PC-3 (cell line): ENCODE results near the gene ARHGAP26. TPM values are rescaled to one million over a fixed set of nuclear protein-coding genes. Genes with fewer than 3 reads are reported as not detected.

ENCODE experiments used
- ATAC-seq: fragments of 200-7000 bp; cut with Tn5 transposase; 2 replicates; pipeline ENCODE4 v1.9.1; 2020; ENCODE audit warnings: mild to moderate bottlenecking, moderate library complexity
- BruUV-seq: library from RNA; stranded (reverse); fragments of 400-500 nt; replicated peaks from 2 replicates; lab custom pipeline; 2021; lab: Mats Ljungman, UMichigan
- CTCF ChIA-PET: fragments of 300-600 bp; sonication (Branson Sonifier 250); formaldehyde crosslinking; loops from one replicate; lab custom pipeline; 2022; ENCODE audit warnings: antibody characterized with exemption; lab: Charles Lee
- POLR2A ChIA-PET: fragments of 300-600 bp; sonication (Branson Sonifier 250); formaldehyde crosslinking; loops from one replicate; lab custom pipeline; 2022; ENCODE audit warnings: antibody characterized with exemption; ENCODE audit not compliant: unreplicated experiment; lab: Charles Lee
- DNase-seq: peaks from one replicate; pipeline ENCODE4 v3.0.0-alpha.2; 2015
- H2AFZ ChIP-seq: fragments of 300-600 bp; sonication (generic); 2 replicates; pipeline ENCODE4 v1.6.0; 2016; ENCODE audit warnings: antibody characterized with exemption, low read length
- H3F3A ChIP-seq: fragments of 300-600 bp; sonication (generic); one replicate; pipeline ENCODE4 v1.6.0; 2017; ENCODE audit warnings: antibody characterized with exemption, low read length, control low read depth, mild to moderate bottlenecking; ENCODE audit not compliant: unreplicated experiment
- H3K27ac ChIP-seq: fragments of 300-600 bp; sonication (generic); 2 replicates; pipeline ENCODE4 v1.5.1; 2016; ENCODE audit warnings: mild to moderate bottlenecking, low read length
- H3K27me3 ChIP-seq: fragments of 300-600 bp; sonication (generic); 2 replicates; pipeline ENCODE4 v1.6.1; 2016; ENCODE audit warnings: low read length, mixed read lengths
- H3K36me3 ChIP-seq: fragments of 300-600 bp; sonication (generic); 2 replicates; pipeline ENCODE4 v1.6.1; 2016; ENCODE audit warnings: low read depth, mixed run types, low read length, mixed read lengths
- H3K4me1 ChIP-seq: fragments of 300-600 bp; sonication (generic); 2 replicates; pipeline ENCODE4 v1.5.1; 2016; ENCODE audit warnings: low read length; ENCODE audit not compliant: insufficient read depth
- H3K4me2 ChIP-seq: fragments of 300-600 bp; sonication (generic); 2 replicates; pipeline ENCODE4 v1.6.0; 2016; ENCODE audit warnings: low read length
- H3K4me3 ChIP-seq: fragments of 300-600 bp; sonication (generic); 2 replicates; pipeline ENCODE4 v1.5.1; 2016; ENCODE audit warnings: mild to moderate bottlenecking, low read length, mixed read lengths
- H3K79me2 ChIP-seq: fragments of 300-600 bp; sonication (generic); 2 replicates; pipeline ENCODE4 v1.6.1; 2017; ENCODE audit warnings: low read length, mixed read lengths
- H3K9ac ChIP-seq: fragments of 300-600 bp; sonication (generic); 2 replicates; pipeline ENCODE4 v1.6.0; 2016; ENCODE audit warnings: mild to moderate bottlenecking, low read length
- H3K9me2 ChIP-seq: fragments of 300-600 bp; sonication (generic); replicated peaks from 2 replicates; pipeline ENCODE4 v1.6.1; 2016; ENCODE audit warnings: mixed run types, low read length, mixed read lengths
- H3K9me3 ChIP-seq: fragments of 300-600 bp; sonication (generic); 2 replicates; pipeline ENCODE4 v1.6.1; 2016; ENCODE audit warnings: low read length, mixed read lengths
- H4K20me1 ChIP-seq: fragments of 300-600 bp; sonication (generic); 2 replicates; pipeline ENCODE4 v1.6.1; 2016; ENCODE audit warnings: low read length, mixed read lengths
- CTCF ChIP-seq: fragments of 300-600 bp; sonication (generic); conservative IDR thresholded peaks from 2 replicates; pipeline ENCODE4 v1.5.1; 2017; ENCODE audit warnings: antibody characterized with exemption, low read depth, mild to moderate bottlenecking, low read length
- EZH2 ChIP-seq: fragments of 300-600 bp; sonication (generic); IDR thresholded peaks from one replicate; pipeline ENCODE4 v1.6.1; 2017; ENCODE audit warnings: antibody characterized with exemption, mild to moderate bottlenecking, low read length; ENCODE audit not compliant: unreplicated experiment
- EZH2phosphoT487 ChIP-seq: fragments of 300-600 bp; sonication (generic); IDR thresholded peaks from 2 replicates; pipeline ENCODE4 v1.6.1; 2018; ENCODE audit warnings: mild to moderate bottlenecking, antibody characterized with exemption, low read length, borderline replicate concordance
- intact Hi-C: fragments of 100-400 bp; cut with micrococcal nuclease; formaldehyde crosslinking; loops from 2 replicates; pipeline ENCODE4 v1.9.0; 2023
- total RNA-seq: library from RNA; depleted of rRNA; stranded (reverse); fragments of >200 nt; gene quantifications from 2 replicates; pipeline ENCODE4 v1.2.3, GENCODE V29; 2014

Gene ARHGAP26
- total RNA-seq, 1 experiment from 2014 or later: 11.7 TPM

- no peaks in the 10 kb centered on the region for H3K27me3 ChIP-seq
- no peak overlapping the region for H3K27ac ChIP-seq
- H4K20me1 ChIP-seq: no peaks in the 10 kb centered on the region
- no peaks in the 10 kb centered on the region for H3K9me2 ChIP-seq
- no peak overlapping the region for H2AFZ ChIP-seq
- CTCF ChIA-PET: no interaction called here
- no peaks in the 10 kb centered on the region for H3K79me2 ChIP-seq
- intact Hi-C loops: no loop called here
- DNase-seq (no peak), ATAC-seq (no peak)
- no peaks in the 10 kb centered on the region for H3K9me3 ChIP-seq
- peaks cover 5% of the 10 kb centered on the region for H3K4me1 ChIP-seq
- no peaks in the 10 kb centered on the region for H3F3A ChIP-seq
- H3K4me2 ChIP-seq: no peak overlapping the region
- H3K9ac ChIP-seq: no peak overlapping the region
- no peaks in the 10 kb centered on the region for H3K36me3 ChIP-seq
- BruUV-seq: no TSS peak
- POLR2A ChIA-PET: no interaction called here
- H3K4me3 ChIP-seq: no peak overlapping the region
- TF ChIP-seq EZH2phosphoT487 (no peak), CTCF (no peak), EZH2 (no peak)
Observed at GRCh38 chr5:143191720-143192119, 421.5 kb downstream of the ARHGAP26 start.

- Histone ChIP-seq H3K27ac (no peak overlapping the region), H3K36me3 (no peaks in the 10 kb centered on the region), H3K79me2 (no peaks in the 10 kb centered on the region), H2AFZ (no peak overlapping the region), H3K9ac (no peak overlapping the region), H4K20me1 (no peaks in the 10 kb centered on the region), H3K4me1 (peaks cover under 1% of the 10 kb centered on the region), H3F3A (no peaks in the 10 kb centered on the region), H3K9me3 (no peaks in the 10 kb centered on the region), H3K27me3 (no peaks in the 10 kb centered on the region), H3K4me3 (no peak overlapping the region), H3K4me2 (no peak overlapping the region), H3K9me2 (no peaks in the 10 kb centered on the region)
- BruUV-seq: no TSS peak
- POLR2A ChIA-PET: no interaction called here
- intact Hi-C loops: no loop called here
- TF ChIP-seq EZH2phosphoT487: no peak
- no peak for TF ChIP-seq CTCF
- no peak for TF ChIP-seq EZH2
- DNase-seq: no peak
- CTCF ChIA-PET: no interaction called here
- no peak for ATAC-seq
Observed at GRCh38 chr5:143192191-143192900, 422.2 kb downstream of the ARHGAP26 start.

DNA sequence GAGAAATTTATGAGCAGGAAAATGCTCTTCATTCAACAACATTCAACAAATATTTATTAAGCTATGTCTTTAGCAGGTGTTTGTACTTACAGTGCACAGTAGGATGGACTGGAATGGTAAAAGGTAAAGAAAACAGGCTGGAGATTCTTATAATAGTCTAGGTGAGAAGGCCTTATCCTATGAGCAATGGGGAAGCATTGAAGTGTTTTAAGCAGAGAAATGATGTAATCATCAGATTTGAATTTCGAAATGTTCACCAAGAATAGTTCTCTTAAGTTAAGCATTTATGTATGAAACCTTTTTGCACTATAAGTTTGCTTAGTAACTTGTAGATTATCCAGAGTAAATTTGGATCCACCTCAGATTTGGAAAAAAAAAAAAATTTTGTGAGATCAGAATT lies 424.0 kb downstream of the ARHGAP26 start:
- Histone ChIP-seq H3K9me2 (no peaks in the 10 kb centered on the region), H3K4me3 (no peak overlapping the region), H3K9me3 (no peaks in the 10 kb centered on the region), H3K27me3 (no peaks in the 10 kb centered on the region), H3F3A (no peaks in the 10 kb centered on the region), H3K4me1 (no peaks in the 10 kb centered on the region; the same call in 1 of the 2 replicates), H3K79me2 (no peaks in the 10 kb centered on the region), H4K20me1 (no peaks in the 10 kb centered on the region), H2AFZ (no peak overlapping the region), H3K9ac (no peak overlapping the region), H3K4me2 (no peak overlapping the region), H3K36me3 (no peaks in the 10 kb centered on the region), H3K27ac (no peak overlapping the region)
- intact Hi-C loops: no loop called here
- CTCF ChIA-PET: no interaction called here
- ATAC-seq: no peak
- TF ChIP-seq EZH2 (no peak), CTCF (no peak), EZH2phosphoT487 (no peak)
- POLR2A ChIA-PET: no interaction called here
- no peak for DNase-seq
- no TSS peak for BruUV-seq
